Smooth muscle cell of the umbilical artery (primary cell): ENCODE results near the gene CCDC106. TPM values are rescaled to one million over a fixed set of nuclear protein-coding genes. Genes with fewer than 3 reads are reported as not detected.

Experiments used
- total RNA-seq: library from RNA; depleted of rRNA; stranded (reverse); fragments of >200 nt; gene quantifications from 2 replicates; pipeline ENCODE4 v1.2.3, GENCODE V29; 2014

The CCDC106 gene
- 8.2 and 8.6 TPM in 2 replicates for total RNA-seq

GRCh38 chr19:55647732-55648584, at the start of gene CCDC106:
TSS of gene CCDC106 (plus strand) at chr19:55648212. CDS start at chr19:55649047, 835 bp downstream.

GRCh38 chr19:55599468-55599841, 48.6 kb upstream of the CCDC106 start, which contains the start of gene FIZ1:
TSS of gene FIZ1 (minus strand) at chr19:55599517. CDS start at chr19:55597865, 1,652 bp downstream.

GRCh38 chr19:55599842-55600661, 48.0 kb upstream of the CCDC106 start, which contains the start of gene ZNF524:
TSS of gene ZNF524 (plus strand) at chr19:55600288. CDS start at chr19:55602113, 1,825 bp downstream.

GRCh38 chr19:55605637-55606470, 42.2 kb upstream of the CCDC106 start, which contains the start of gene ZNF865:
TSS of gene ZNF865 (plus strand) at chr19:55605647. CDS start at chr19:55613619, 7,972 bp downstream.

GRCh38 chr19:55624109-55625003, 23.7 kb upstream of the CCDC106 start, which contains the start of gene ZNF784:
TSS of gene ZNF784 (minus strand) at chr19:55624566. CDS start at chr19:55624561, 5 bp downstream.

GRCh38 chr19:55640577-55641425, 7.2 kb upstream of the CCDC106 start, which contains the start of gene ZNF580:
TSS of gene ZNF580 (plus strand) at chr19:55641002. CDS start at chr19:55642509, 1,507 bp downstream.

GRCh38 chr19:55643003-55643886, 4.8 kb upstream of the CCDC106 start, which contains the start of gene ZNF581:
TSS of gene ZNF581 (plus strand) at chr19:55643649. CDS start at chr19:55644572, 923 bp downstream.

GRCh38 chr19:55654868-55655647, 7.0 kb downstream of the CCDC106 start, which contains the start of gene U2AF2:
TSS of gene U2AF2 (plus strand) at chr19:55655035. CDS start at chr19:55655105, 70 bp downstream.

GRCh38 chr19:55674841-55675660, 27.0 kb downstream of the CCDC106 start, which contains the start of gene EPN1:
TSS of gene EPN1 (plus strand) at chr19:55675226. CDS start at chr19:55678628, 3,402 bp downstream.

Other genes with a start within 250 kb of the CCDC106 start
- gene UBE2S, start 240.4 kb upstream of the CCDC106 start, total RNA-seq = 72.5 and 94.4 TPM in 2 replicates
- not detected in 2 replicates for gene SHISA7, start 204.9 kb upstream of the CCDC106 start, total RNA-seq
- gene ISOC2, start 186.6 kb upstream of the CCDC106 start, total RNA-seq = 29.4 and 47.2 TPM in 2 replicates
- gene C19orf85, start 183.5 kb upstream of the CCDC106 start, total RNA-seq = not detected in 2 replicates
- gene ZNF628, start 171.6 kb upstream of the CCDC106 start, total RNA-seq = 1.5 and 3.0 TPM in 2 replicates
- 18.0 and 20.5 TPM in 2 replicates for gene NAT14, start 163.0 kb upstream of the CCDC106 start, total RNA-seq
- gene SSC5D, start 159.8 kb upstream of the CCDC106 start, total RNA-seq = 13.7 and 16.0 TPM in 2 replicates
- not detected in 2 replicates for gene SBK2, start 111.1 kb upstream of the CCDC106 start, total RNA-seq
- not detected in 2 replicates for gene SBK3, start 102.7 kb upstream of the CCDC106 start, total RNA-seq
- 3.9 and 6.5 TPM in 2 replicates for gene ZNF579, start 67.4 kb upstream of the CCDC106 start, total RNA-seq
- 3.0 and 3.6 TPM in 2 replicates for gene FIZ1, start 48.7 kb upstream of the CCDC106 start, total RNA-seq
- 5.9 and 7.1 TPM in 2 replicates for gene ZNF524, start 47.9 kb upstream of the CCDC106 start, total RNA-seq
- gene ZNF865, start 42.6 kb upstream of the CCDC106 start, total RNA-seq = 2.1 and 3.3 TPM in 2 replicates
- 2.5 and 4.2 TPM in 2 replicates for gene ZNF784, start 23.6 kb upstream of the CCDC106 start, total RNA-seq
- 4.8 and 4.9 TPM in 2 replicates for gene ZNF580, start 7.2 kb upstream of the CCDC106 start, total RNA-seq
- 10.7 and 14.6 TPM in 2 replicates for gene ZNF581, start 4.6 kb upstream of the CCDC106 start, total RNA-seq
- gene U2AF2, start 6.8 kb downstream of the CCDC106 start, total RNA-seq = 61.8 and 111 TPM in 2 replicates
- gene EPN1, start 27.0 kb downstream of the CCDC106 start, total RNA-seq = 51.4 and 172 TPM in 2 replicates
- not detected in 2 replicates for gene NLRP9, start 90.2 kb downstream of the CCDC106 start, total RNA-seq
- gene RFPL4A, start 110.9 kb downstream of the CCDC106 start, total RNA-seq = not detected in 2 replicates
- gene RFPL4AL1, start 120.9 kb downstream of the CCDC106 start, total RNA-seq = not detected in 2 replicates
- not detected in 2 replicates for gene NLRP11, start 183.8 kb downstream of the CCDC106 start, total RNA-seq
- not detected in 2 replicates for gene NLRP4, start 188.3 kb downstream of the CCDC106 start, total RNA-seq